ENCODE data around the gene TMEM207.
"Not testable (repeated sequence)": the region's sequence is repeated elsewhere in the genome, so short reads cannot be mapped to it uniquely, and the experiment has no call there.

Gene TMEM207

DNA sequence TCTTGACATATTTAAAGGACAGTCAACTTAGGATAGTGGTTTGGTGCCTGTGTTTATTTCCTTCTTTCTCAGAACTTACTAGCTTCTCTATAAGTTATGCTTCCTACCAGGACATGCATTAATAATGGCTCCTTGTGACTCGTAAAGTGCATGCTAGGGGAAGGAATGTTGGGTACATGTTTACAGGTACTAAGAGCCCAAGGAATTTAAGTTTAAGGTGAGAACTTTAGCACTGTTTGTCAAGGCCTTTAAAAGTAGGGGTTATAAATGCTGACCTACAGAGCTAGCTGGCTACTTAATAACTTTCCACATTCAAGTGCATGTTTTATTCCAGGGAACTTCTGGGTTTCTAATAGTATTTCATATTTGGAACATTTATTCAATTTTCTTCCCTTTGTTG is at the start of gene TMEM207:
Gene TMEM207 (minus strand): TSS at position 101 of the 400 bp plus-strand sequence. CDS start 92 bp downstream, at position 9.
- no peak for DNase-seq

GRCh38 chr3:190499122-190499521 is 49.4 kb upstream of the TMEM207 start:
- DNase-seq, result no peak

DNA sequence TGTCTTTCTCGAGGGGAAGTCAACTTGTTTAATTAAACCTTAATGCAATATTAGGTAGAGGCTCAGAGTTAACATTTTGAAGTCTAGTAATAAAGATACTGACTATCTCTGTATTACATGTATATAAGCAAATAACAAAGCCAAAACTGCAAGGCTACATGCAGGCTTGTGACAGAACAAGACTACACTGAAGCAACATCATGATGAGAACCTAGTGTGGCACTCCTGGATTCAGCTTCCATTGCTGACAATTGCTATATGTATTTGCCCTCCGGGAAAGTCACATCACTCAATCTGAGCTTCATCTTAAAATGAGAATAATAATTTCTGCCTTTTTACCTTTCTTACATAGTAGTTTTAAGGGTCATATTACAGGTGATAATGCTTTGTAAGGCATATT is 48.6 kb upstream of the TMEM207 start:
- no peak for DNase-seq

DNA sequence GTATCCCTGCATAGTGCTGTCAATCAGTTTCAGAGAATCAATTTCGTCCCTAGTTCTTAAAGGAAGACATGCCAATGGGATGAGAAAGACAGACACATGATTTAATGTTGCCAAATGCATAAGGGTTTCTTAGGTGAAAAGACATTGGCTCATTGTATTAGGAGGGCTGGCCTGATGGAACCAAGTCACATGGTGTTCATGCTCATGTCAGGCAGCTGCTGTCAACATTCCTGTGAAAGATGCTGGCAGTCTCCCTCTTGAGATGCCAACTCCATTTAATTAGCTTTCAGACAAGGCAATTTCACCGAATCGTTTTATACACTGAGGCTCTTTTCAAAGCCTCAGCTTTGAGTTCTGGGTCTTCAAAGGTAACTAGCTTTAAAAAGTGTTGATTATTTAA is 48.1 kb upstream of the TMEM207 start:
- no peak for DNase-seq

DNA sequence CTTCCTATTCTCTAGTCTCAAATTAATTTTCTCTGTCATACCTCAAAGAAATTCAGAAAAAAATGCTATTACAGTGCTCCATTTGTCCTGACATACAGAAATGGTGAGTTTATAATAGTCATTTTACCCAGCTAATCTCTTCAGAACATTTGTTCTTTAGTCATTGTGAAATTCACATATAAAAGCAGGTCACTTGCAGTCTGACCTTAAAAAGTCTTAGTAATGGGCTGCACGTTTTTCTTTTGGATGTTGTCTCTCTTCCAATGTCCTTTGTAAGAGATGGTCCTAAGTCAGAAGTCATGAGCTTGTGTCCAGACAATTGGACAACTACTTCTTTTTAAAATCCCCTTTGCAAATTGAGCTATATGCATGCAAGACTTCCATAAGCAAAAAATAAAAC is 47.2 kb upstream of the TMEM207 start:
- no peak for DNase-seq

DNA sequence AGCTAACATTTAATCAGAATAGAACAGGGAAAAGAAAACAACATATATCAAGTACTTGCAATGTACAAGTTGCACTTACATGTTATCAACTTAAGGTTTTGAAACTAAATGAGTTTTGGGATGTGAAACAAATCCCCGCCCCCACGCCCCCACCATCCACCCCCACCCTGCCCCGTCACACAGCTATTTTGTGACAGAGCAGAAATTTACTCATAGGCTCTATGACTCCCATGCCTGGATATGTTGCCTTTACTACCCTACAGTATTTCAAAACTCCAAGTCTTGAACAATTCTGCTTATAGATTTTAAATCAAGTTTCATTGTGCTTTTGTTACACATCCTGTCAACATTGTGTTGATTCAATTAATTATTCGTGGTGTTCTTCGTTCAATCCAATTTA is 46.1 kb upstream of the TMEM207 start:
- no peak for DNase-seq

DNA sequence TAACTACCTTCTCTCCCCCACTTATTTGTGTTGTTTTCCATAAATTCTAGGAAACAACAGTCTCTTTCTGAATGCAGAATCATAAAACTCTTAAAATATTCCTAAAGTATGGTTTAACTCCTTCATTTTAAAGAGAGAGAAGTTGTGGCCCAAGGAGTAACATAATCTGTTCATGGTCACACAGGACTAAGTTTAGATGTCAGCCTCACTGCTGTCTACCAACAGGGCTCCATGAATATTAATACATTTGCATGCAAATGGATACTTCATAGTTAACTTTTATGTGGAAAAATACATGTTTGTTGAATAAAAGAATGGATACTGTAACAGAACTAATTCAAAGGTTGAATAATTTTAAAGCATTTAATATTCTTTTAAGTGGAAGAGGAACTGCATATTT is 45.7 kb upstream of the TMEM207 start:
- no peak for DNase-seq

DNA sequence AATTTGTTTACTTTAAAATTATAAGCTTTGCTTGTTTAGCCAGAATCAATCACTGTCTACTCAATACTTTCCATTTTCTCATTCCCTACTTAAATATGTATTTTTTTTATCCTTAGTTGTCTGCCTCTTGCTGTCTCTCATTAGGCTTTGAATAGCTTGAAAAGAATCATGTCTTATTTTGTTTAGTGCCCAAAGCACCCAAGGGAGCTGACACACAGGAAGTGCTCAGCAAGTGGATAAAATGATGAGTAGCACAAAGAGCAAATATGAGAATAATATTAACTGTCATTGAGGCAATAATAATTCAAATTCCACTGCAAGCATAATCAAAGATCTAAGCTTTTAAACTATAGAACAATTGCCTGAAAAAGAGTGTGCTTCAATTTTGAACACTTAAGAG is 45.2 kb upstream of the TMEM207 start:
- DNase-seq, result no peak

DNA sequence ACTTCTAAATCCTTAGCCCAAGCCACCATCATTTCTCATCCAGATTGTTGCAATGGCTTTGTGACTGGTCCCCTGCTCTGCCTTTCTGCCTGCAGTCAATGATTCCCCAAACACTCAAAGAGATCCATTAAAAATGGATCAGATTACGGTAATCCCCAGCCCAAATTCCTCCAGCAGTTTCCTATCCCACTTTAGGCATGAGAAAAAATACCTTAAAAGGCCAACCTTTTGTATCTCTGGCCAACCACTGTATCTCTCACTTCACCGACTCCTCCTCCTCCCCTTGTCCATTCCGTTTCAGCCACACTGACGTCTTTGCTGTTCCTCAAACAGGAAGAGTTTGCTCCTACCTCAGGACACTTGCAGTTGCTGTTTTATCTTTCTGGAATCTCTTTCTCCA is 43.3 kb upstream of the TMEM207 start:
- DNase-seq, result no peak

- DNase-seq, result no peak
These were observed 42.4 kb upstream of the TMEM207 start for GRCh38 chr3:190492129-190492528.

DNA sequence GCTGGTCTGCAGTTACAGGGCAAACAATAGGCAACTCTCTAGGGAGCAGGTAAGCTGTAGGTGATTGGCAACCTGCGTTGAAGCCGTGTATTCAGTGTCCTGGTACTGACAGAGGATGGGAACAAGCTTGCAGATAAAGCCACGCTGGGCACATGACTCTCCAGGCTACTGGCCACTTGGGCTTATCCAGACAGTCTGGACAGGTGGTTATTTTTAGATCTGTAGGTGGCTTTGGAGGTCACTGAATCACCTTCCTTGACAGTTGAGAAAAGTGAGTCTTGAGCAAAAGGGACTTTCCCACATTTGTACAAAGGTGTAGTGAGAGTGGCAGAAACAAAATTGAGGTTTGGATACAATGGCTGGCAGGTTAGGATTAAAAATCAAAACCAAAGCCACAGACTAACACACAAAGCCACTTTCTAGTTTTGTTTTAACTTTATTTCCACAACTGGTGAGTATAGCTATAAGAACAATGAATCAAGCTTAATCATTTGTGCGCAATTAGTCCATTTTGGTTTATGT is 41.9 kb upstream of the TMEM207 start:
- DNase-seq, result no peak

DNA sequence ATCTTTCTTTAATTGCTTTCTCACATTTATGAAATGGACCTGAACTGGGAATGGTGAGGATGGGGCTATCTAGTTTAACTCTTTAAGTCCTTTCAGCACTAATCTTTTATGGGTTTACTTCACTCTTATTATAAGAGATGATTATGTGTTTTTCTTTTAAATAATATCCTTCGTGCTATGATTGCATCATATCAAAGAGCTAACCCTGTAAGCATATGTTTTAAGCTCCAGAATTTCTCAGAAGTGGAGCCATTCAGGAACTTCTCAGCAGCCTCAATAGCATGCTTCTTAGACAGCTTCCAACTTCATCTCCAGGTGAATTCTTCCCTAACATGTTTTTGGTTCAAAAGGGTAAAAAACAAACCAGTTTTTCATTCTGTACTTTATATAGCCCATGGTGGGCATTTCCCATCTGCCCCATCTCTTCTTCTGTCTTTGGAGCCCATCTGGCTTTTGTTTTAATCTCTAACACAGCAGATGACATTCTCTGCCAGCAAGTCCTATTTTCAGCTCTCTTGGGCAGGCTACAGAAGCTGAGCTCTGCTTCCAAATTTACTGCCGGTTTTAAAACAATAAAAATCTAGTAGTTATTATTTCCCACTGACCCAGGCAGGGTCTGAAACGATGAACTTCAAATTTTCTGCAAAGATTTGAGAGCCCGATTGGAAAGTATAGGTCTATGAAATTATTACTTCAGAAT is 37.4 kb upstream of the TMEM207 start:
- DNase-seq, result no peak

DNA sequence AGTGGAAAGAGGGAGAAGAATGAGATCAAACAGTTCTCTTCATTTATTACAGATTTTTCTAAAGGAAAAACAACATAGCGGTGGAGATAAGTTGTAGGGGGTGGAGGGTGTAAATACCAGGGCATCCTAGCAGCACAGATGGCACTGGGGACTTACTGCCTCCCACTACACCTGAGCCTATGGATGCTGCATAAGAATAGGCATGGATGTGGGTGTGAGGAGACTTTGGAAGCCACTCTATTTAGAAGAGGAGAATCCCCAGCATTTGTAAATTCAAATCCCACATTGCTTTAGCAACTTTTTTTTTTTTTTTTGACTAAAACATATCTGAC is 36.8 kb upstream of the TMEM207 start:
- no peak for DNase-seq

DNA sequence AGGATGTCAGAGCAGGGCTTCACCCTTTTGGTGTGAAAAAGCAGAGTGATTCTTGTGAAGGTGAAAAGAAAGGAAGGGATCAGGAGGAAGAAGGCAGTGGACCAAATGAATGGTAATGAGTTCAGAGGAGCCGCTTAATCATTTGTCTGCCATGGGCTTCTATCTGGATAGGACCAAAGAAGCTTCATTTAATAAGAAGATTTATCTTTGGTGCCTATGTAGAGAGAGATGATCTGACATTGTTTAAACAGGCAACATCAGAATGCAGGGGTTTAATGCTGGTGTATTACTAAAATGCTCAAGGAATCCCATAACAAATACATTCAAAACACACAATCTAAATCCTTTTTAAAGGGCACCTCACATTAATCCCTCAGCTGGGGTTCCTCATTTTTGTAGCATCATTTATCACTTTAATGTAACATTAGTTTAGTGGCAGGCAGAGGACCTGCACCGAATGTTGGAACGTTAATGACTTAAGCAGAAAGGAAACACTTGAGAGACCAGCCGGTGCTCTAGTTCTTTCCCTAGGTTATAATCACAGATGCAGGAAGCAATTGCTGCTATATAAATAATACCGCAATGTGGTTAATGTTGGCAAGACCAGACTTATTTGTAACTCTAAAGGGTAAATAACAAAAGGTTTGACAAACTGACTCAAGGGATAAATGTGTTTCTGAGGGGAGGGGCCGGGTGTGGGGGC is 36.3 kb upstream of the TMEM207 start:
- DNase-seq, result no peak

DNA sequence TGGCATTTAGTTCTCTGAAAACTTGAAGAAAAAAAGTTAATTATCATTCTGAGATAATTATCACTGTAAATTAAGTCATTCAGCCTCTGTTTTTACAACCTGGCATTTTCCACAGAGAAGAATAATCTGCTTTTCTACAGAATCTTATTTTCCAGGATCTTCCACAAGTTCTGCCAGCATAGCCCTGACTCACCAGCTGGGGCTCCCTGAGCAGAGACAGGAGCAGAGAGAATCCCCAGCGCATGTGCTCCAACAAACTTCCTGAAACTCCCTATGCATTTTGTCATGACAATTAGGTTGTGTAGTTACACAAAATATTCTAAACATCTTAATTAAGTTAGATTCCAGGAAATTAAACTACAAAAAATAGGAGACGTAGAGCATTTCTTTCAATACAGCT is 32.1 kb upstream of the TMEM207 start:
- no peak for DNase-seq

GRCh38 chr3:190473261-190473660 is 23.6 kb upstream of the TMEM207 start:
- DNase-seq, result not testable (repeated sequence)

- DNase-seq, result no peak
These were observed 18.2 kb upstream of the TMEM207 start for GRCh38 chr3:190467922-190468321.

GRCh38 chr3:190458040-190458439 is 8.3 kb upstream of the TMEM207 start:
- no peak for DNase-seq

GRCh38 chr3:190456770-190457169 is 7.1 kb upstream of the TMEM207 start:
- no peak for DNase-seq

GRCh38 chr3:190455828-190456227 is 6.1 kb upstream of the TMEM207 start:
- no peak for DNase-seq

DNA sequence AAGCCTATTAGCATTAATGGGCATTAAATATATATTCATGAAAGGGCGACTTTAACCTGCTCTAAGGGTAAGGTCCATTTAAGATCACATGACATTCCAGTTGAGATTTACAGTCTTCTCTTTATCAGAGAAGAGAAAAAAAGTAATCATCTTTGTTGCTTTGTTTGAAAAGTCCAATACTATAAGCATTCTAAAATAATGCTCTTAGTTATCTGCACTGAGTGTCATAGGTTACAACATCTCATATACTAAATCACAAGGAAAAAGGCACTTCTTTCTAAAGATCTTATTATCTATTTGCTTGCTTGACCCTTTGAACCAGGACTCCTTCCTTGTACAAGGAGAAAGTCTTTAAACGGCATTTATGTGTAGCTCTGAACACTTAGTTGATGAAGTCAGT is 1.4 kb downstream of the TMEM207 start:
- no peak for DNase-seq

DNA sequence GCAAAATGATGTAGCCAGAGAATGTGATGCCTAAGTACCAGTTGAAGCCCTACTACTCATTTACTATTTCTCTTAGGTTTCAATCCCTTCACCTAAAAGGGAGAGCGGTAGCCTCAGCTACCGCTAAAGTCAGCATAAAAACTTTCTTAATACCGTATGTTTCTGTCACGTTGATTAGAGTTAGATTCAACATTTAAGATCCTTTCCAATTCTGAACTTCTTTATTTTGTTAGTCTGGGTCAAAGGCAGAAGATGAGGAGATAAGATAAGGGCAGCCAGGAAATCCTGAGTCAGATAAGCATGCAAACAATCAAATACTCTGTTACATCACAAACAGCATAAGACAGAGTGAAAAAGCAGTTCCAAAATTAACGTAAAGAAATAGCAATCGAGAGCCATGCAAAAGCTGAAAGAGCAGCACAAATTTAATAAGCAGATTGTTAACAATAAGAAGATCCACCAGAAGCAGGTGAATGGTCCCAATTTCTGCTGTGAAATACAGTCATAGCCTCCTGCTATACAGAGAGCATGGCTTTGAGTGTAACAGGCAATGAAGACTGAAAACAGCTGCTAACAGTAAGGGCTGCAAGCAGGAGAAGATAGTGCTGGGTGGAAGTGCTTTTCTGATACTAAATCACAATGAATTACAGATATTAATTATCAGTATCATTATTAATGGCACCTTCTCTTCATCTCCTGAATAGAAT is 3.0 kb downstream of the TMEM207 start:
- no peak for DNase-seq

- DNase-seq, result no peak
These were observed 5.0 kb downstream of the TMEM207 start for GRCh38 chr3:190444576-190445145.

GRCh38 chr3:190444006-190444405 is 5.7 kb downstream of the TMEM207 start:
- no peak for DNase-seq
